Activated CD4-positive, alpha-beta T cell treated with anti-CD3 and anti-CD28 coated beads for 24 hours (primary cell): ENCODE measurements around the gene EYA2.

Experiments used
- DNase-seq, 2 donors: peaks; one replicate each; pipeline ENCODE4 v3.0.0-alpha.2; 2020; ENCODE audit warnings: low read depth in 2 of 2

Gene EYA2

DNA sequence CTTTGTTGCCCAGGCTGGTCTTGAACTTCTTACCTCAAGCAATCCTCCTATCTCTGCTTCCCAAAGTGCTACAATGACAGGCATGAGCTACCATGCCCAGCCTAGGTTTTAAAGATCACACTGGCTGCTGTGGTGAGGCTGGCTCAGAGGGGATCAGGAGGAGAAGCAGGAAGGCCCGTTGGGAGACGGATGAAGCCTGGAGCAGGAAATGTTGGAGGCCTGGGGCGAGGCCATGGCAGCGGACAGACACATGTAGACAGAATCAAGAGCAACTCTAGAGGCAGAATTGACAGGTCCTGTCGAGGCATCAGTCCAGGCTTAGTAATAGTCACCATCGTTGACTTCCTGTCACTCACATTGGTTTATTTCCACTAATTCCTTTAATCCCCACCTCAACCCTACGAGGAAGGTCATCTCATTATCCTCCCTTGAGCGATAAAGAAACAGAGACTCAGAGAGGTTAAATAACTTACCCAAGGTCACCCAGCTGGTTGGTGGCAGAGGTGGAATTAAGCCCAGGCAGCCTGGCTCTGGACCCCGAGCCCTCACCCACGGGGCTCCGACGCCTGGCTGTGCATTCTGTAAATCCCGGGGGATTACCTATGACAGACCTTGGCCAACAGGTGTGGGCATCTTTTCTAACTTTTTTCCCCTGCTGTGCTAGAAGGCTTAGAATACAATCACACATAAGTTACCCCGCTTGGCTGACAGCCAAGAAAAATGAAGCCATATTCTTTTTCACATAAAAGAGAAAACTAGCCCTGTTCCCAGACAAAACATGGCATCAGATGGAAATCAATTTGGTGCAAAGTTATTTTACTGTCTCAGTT, 113.4 kb downstream of the EYA2 start:
- no peak for DNase-seq

DNA sequence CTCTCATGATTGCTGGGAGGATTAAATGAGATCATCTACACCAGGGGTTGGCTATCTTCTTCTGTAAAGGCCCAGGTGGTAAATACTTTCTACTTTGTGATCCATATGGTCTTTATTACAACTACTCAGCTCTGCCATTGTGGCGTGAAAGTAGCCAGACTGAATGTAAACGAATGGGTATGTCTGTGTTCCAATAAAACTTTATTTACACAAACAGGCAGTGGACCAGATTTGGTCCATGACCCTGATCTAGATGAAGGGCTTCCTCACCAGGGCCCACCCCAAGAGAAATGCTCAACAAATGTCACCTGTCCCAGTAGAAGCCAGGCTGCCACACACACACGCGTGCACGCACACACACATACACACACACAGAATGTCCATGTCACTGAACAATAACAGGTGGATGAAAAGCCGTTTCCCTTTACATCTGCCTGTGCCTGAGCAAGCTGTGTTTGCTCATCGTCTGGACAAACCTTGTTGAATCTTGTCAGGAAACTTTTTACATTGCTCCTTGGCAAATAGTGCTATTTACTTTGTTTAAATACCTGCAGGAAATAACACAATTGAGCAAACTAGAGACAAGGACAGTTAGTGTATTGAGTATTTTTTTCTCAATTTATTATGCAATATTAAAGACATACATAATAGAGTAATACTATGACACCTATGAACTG, 114.3 kb downstream of the EYA2 start:
- no peak for DNase-seq

- no peak for DNase-seq
These were observed 115.1 kb downstream of the EYA2 start for GRCh38 chr20:47009784-47010183.

DNA sequence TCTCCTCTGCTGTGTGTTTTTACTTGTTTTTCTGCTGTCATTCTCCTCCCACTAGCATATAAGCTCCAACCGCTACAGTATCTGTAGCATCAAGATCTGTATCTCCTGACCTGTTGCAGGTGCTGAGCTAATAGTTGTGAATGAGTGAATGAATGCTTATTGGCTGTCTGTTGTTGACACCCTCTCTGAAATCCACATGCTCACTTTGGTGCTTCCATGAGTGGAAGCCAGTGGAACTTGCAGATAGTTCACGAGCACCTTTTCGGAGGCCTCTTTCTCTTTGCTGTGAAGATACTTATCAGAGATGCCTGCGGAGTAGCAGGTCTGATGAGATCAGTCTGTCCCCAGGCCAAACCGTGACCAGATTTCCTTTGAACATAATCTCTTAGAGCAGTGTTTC, 117.3 kb downstream of the EYA2 start:
- DNase-seq, result no peak

- no peak for DNase-seq
These were observed 119.0 kb downstream of the EYA2 start for GRCh38 chr20:47013606-47014005.

- DNase-seq, result no peak
These were observed 121.5 kb downstream of the EYA2 start for GRCh38 chr20:47016068-47016664.

- no peak for DNase-seq
These were observed 123.7 kb downstream of the EYA2 start for GRCh38 chr20:47018381-47018780.

DNA sequence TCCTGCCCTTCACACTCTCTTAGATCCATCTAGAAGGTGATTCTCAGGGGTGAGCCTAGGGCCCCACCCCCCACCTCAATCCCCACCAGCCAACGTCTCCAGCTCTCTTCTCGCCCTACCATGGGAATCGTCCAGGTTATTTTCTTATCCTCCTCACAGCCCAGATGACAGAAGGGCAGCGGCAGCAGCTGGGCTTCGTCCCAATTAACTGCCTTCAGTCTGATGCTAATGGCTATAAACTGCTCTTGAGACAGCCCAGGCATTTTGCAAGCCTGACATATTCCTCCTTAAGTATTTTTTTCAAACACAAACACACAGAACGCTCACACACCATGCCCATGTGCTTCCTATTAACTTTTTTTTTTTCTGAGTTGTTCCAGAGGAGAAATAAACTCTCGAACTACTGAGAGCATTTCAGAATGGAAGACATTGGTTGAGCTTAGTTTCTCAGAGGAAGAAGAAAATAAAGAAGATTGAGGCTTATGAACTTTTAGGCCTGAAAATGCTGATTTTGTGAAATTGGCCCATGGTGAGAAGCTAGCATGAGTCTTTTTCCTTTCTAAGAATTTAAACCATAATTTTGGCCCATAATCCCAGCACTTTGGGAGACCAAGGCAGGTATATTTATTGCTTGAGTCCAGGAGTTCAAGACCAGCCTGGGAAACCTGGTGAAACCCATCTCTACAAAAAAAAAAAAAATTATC, 124.6 kb downstream of the EYA2 start:
- no peak for DNase-seq

DNA sequence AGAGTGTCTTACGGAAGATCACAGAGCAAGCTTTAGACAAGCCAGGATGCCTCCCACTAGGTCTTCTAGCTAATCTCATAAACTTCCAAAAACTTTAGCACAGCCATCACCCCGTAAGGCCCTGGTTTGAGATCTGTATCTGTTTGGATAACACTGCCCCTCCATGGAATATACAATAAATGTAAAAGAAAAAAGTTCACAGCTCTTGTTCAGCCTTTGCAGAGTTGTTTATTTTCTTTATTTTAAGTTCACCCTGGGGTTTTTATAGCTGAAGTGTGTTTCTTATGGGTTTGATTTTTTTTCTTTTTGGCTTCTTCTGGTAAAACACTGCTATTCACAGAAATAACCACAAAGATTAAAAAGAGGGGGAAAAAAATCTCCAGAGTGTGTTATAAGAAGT, 125.6 kb downstream of the EYA2 start:
- no peak for DNase-seq

- no peak for DNase-seq
These were observed 127.2 kb downstream of the EYA2 start for GRCh38 chr20:47021850-47022249.

GRCh38 chr20:47024461-47024937, 129.9 kb downstream of the EYA2 start:
- DNase-seq, result no peak

GRCh38 chr20:47027042-47027441, 132.4 kb downstream of the EYA2 start:
- no peak for DNase-seq

GRCh38 chr20:47027456-47027855, 132.8 kb downstream of the EYA2 start:
- DNase-seq, result no peak

GRCh38 chr20:47028487-47028886, 133.8 kb downstream of the EYA2 start:
- no peak for DNase-seq

DNA sequence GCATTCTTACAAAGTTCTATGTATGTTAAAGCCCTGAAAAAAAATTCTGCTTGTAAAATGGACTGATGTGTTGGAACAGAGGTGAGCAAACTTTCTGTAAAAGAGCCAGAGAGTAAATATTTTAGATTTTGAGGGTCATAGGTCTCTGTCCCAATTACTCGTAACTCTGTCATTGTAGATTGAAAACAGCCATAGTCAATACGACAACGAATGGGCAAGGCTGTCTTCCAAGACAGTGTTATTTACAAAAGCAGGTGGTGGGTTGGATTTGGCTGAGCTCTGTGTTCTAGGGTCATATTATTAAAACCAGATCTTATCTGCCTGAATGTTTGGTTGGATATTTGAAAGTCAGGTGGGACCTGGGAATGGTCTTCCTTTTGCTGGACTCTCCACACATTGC, 135.2 kb downstream of the EYA2 start:
- DNase-seq, result no peak

- no peak for DNase-seq
These were observed 135.7 kb downstream of the EYA2 start for GRCh38 chr20:47030271-47030810.

DNA sequence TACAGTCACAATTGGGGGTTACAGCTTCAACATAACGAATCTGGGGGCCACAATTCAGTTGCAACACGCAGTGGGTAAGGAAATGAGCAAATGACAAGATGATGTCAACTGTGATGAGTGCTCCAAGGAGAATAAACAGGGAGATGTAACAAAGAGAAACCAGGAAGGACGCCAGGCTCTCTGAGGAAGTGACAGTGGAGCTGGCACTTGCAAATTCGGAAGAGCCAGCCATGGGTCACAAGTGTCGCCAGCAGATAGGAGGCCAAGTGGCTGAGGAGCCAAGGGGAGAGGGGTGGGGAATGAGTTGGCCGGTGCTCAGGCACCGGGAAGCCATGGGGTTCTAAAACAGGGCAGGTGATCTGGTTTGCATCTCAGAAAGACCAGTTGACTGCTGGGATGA, 136.4 kb downstream of the EYA2 start:
- DNase-seq, result no peak

GRCh38 chr20:47031821-47032220, 137.2 kb downstream of the EYA2 start:
- no peak for DNase-seq

GRCh38 chr20:47032933-47033578, 138.4 kb downstream of the EYA2 start:
- DNase-seq, result no peak

- no peak for DNase-seq
These were observed 139.0 kb downstream of the EYA2 start for GRCh38 chr20:47033665-47034064.

- no peak for DNase-seq
These were observed 140.5 kb downstream of the EYA2 start for GRCh38 chr20:47035026-47035590.
